K562 (cell line): Measurements from ENCODE around the gene SCN7A.

Experiments
- ETS1 ChIP-seq: conservative IDR thresholded peaks from 2 replicates; pipeline ENCODE4 v1.6.1; 2011; ENCODE audit warnings: low read depth, mild to moderate bottlenecking, low read length; ENCODE audit not compliant: control insufficient read depth
- MTA2 ChIP-seq: fragments of 450-650 bp; IDR thresholded peaks from 2 replicates; pipeline ENCODE4 v1.6.1; 2016; ENCODE audit warnings: low read depth
- POLR2A ChIP-seq: fragments of 450-650 bp; conservative IDR thresholded peaks from 2 replicates; pipeline ENCODE4 v1.6.1; 2016

- no peak for TF ChIP-seq MTA2
- TF ChIP-seq POLR2A, result no peak
- no peak for TF ChIP-seq ETS1
Measured at GRCh38 chr2:166413255-166413654, 80.8 kb downstream of the SCN7A start.
